ENCODE measurements around the gene TMEM108. TPM values are rescaled to one million over a fixed set of nuclear protein-coding genes. Genes with fewer than 3 reads are reported as not detected.

Gene TMEM108
- total and polyA plus RNA-seq, 12 donors = 0.40 to 4.0 (median 1.5) TPM

- Histone ChIP-seq H3K27me3 (no peaks in the 10 kb centered on the region), H3K9me3 (no peaks in the 10 kb centered on the region), H3K4me1 (peaks cover 2 to 31% (median 21%) of the 10 kb centered on the region in 9 donors), H3K4me3 (no peak overlapping the region), H3K27ac (no peak overlapping the region), H3K36me3 (no peaks in the 10 kb centered on the region)
- intact Hi-C loops (cut with DNase I) = no loop called here
- ATAC-seq (no peak), DNase-seq (no peak)
- 71 to 73% methylated on average over 4 of the region's 4 CpGs for WGBS, 2 donors
- TF ChIP-seq CTCF (IDR thresholded peaks at IDR 0.05) = no peak
Measured at GRCh38 chr3:133300102-133300501, 261.9 kb downstream of the TMEM108 start.

GRCh38 chr3:133301194-133301593 is 263.0 kb downstream of the TMEM108 start:
- TF ChIP-seq CTCF (IDR thresholded peaks at IDR 0.05) = no peak
- WGBS, 2 donors = 51 to 52% methylated on average over 3 of the region's 3 CpGs
- intact Hi-C loops (cut with DNase I) = no loop called here

GRCh38 chr3:133301731-133302130 is 263.5 kb downstream of the TMEM108 start:
- ATAC-seq = no peak
- no peak for DNase-seq
- no peak overlapping the region for H3K27ac ChIP-seq
- H3K27me3 ChIP-seq = no peaks in the 10 kb centered on the region
- intact Hi-C loops (cut with DNase I) = no loop called here
- TF ChIP-seq CTCF (IDR thresholded peaks at IDR 0.05) = no peak
- H3K4me3 ChIP-seq = no peak overlapping the region
- peaks cover 0 to 15% (median 4%) of the 10 kb centered on the region in 9 donors for H3K4me1 ChIP-seq
- H3K9me3 ChIP-seq = no peaks in the 10 kb centered on the region
- H3K36me3 ChIP-seq = no peaks in the 10 kb centered on the region

More at GRCh38 chr3:133301194-133301593, 263.0 kb downstream of the TMEM108 start:
- Histone ChIP-seq H3K4me3 (no peak overlapping the region), H3K27ac (no peak overlapping the region), H3K27me3 (no peaks in the 10 kb centered on the region), H3K36me3 (no peaks in the 10 kb centered on the region), H3K9me3 (no peaks in the 10 kb centered on the region), H3K4me1 (peaks cover 2 to 21% (median 10%) of the 10 kb centered on the region in 9 donors)
- ATAC-seq (no peak), DNase-seq (no peak)

- no peak for TF ChIP-seq CTCF (IDR thresholded peaks at IDR 0.05)
- no peak for DNase-seq
- intact Hi-C loops (cut with DNase I) = no loop called here
- H3K4me3 ChIP-seq = no peak overlapping the region
- no peak for ATAC-seq
- 85 to 90% methylated on average over 1 of the region's 1 CpG for WGBS, 2 donors
- no peaks in the 10 kb centered on the region for H3K36me3 ChIP-seq
- H3K9me3 ChIP-seq = no peaks in the 10 kb centered on the region
- H3K27ac ChIP-seq = no peak overlapping the region
- H3K27me3 ChIP-seq = no peaks in the 10 kb centered on the region
- H3K4me1 ChIP-seq = peaks cover 0 to 8% (median 0%) of the 10 kb centered on the region in 9 donors
Measured at GRCh38 chr3:133303430-133303829, 265.2 kb downstream of the TMEM108 start.
